Astrocyte of the cerebellum (primary cell): ENCODE data around the gene DNAJB1.

Experiments
- DNase-seq: peaks from one replicate; pipeline ENCODE4 v3.0.0-alpha.2; 2011; ENCODE audit warnings: low read depth
- H3K4me3 ChIP-seq: 2 replicates; pipeline ENCODE4 v1.5.1; 2011; ENCODE audit warnings: mild to moderate bottlenecking, low read depth, low read length, moderate library complexity
- in situ Hi-C: cut with HindIII; loops from 2 replicates; pipeline ENCODE4 v1.10.0; 2017; ENCODE audit warnings: low sequenced_read_pairs
- TF ChIP-seq, protein P1 (sequence below): IDR thresholded peaks from 2 replicates; pipeline ENCODE4 v1.5.1; 2012; ENCODE audit warnings: low read length, low read depth, moderate library complexity, mild to moderate bottlenecking; ENCODE audit errors: missing control alignments

Gene DNAJB1

GRCh38 chr19:14494910-14495671 lies 23.1 kb downstream of the DNAJB1 start:
- TF ChIP-seq, protein P1, sequence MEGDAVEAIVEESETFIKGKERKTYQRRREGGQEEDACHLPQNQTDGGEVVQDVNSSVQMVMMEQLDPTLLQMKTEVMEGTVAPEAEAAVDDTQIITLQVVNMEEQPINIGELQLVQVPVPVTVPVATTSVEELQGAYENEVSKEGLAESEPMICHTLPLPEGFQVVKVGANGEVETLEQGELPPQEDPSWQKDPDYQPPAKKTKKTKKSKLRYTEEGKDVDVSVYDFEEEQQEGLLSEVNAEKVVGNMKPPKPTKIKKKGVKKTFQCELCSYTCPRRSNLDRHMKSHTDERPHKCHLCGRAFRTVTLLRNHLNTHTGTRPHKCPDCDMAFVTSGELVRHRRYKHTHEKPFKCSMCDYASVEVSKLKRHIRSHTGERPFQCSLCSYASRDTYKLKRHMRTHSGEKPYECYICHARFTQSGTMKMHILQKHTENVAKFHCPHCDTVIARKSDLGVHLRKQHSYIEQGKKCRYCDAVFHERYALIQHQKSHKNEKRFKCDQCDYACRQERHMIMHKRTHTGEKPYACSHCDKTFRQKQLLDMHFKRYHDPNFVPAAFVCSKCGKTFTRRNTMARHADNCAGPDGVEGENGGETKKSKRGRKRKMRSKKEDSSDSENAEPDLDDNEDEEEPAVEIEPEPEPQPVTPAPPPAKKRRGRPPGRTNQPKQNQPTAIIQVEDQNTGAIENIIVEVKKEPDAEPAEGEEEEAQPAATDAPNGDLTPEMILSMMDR, result no peak
- peak overlapping the region; percentile 66 for H3K4me3 ChIP-seq
- in situ Hi-C loops, result no loop called here
- DNase-seq, result no peak

DNA sequence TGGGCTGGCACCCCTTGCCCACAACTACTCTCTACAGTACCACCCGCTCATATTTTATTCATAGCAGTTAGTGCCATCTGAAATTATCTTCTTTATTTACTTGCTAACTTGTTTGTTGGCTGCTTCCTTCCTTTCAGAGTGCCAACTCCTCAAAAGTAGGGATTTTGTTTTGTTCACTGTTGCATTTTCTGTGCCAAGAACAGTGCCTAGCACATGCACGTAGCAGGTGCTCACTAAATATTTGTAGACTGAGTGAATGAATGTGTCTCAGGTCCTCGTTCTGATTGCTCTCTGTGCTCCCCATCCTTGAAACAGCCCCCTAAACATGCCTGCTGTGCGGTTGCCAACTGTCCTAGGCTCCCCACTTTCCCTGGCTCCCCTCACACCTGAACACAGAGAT lies 23.8 kb downstream of the DNAJB1 start:
- in situ Hi-C loops, result no loop called here
- H3K4me3 ChIP-seq, result peak overlapping the region; percentile 66

GRCh38 chr19:14492756-14493337 lies 25.4 kb downstream of the DNAJB1 start:
- TF ChIP-seq, protein P1, result no peak
- no peak for DNase-seq
- H3K4me3 ChIP-seq, result no peak overlapping the region
- in situ Hi-C loops, result no loop called here

More for the DNA sequence above, 23.8 kb downstream of the DNAJB1 start:
- TF ChIP-seq, protein P1, result no peak
- DNase-seq, result no peak

GRCh38 chr19:14487370-14488125 lies 30.6 kb downstream of the DNAJB1 start:
- no peak overlapping the region for H3K4me3 ChIP-seq
- no peak for DNase-seq
- TF ChIP-seq, protein P1, result no peak
- in situ Hi-C loops, result no loop called here

DNA sequence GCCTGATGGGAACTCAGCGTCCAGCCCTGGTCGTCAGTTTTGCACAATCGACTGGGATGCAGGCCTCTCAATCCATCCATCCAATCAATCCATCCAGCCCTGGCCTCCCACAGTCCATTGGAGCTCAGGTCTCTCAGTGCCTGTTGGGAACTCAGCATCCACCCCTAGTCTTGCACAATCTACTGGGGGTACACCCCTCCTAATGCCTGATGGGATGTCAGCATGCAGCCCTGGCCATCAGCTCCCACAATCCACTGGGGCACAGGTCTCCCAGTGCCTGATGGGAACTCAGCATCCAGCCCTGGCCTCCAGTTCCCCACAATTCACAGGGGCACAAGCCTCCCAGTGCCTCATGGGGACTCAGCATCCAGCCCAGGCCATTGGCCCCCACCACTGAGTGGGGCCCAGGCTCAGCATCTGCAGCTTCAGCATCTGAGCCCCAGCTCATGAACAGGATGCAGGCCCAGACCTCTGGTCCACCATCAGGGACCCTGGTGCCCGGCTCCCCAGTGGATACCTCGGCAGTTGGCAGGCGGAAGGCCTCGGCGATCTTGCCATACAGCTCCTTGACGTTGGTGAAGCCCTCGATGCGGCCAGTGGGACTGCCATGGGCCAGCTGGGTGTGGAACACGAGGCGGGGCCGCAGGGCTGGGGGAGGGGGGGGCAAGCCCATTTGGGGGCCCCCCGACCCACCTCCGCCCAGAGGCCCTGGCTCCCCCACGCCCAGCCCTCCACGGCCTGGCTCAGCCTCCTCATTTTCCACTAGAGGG lies 35.8 kb downstream of the DNAJB1 start:
- in situ Hi-C loops, result no loop called here
- H3K4me3 ChIP-seq, result no peak overlapping the region
- TF ChIP-seq, protein P1, result no peak
- DNase-seq, result no peak

DNA sequence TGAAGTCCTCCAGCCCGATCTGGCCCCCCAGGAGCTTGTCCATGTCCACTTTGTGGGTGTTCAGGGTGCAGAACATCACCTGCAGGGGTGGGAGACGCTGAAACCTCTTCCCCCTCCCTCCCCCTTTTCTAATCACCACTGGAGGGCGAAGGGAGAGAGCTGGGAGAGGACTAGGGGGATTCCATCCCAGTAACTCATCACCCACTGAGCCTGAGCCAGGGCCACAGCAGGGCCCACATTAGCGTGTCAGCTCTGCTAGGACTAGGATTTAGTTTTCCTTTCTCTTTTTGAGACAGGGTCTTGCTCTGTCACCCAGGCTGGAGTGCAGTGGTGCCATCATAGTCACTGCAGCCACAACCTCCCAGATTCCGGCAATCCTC lies 37.5 kb downstream of the DNAJB1 start:
- in situ Hi-C loops, result no loop called here
- no peak overlapping the region for H3K4me3 ChIP-seq
- TF ChIP-seq, protein P1, result no peak
- DNase-seq, result no peak
